Measurements from ENCODE around the gene MVD. TPM values are rescaled to one million over a fixed set of nuclear protein-coding genes. Genes with fewer than 3 reads are reported as not detected.

MVD gene
- total RNA-seq, 4 donors from 2014 or later: 36.8 to 107 (median 60.6) TPM

DNA sequence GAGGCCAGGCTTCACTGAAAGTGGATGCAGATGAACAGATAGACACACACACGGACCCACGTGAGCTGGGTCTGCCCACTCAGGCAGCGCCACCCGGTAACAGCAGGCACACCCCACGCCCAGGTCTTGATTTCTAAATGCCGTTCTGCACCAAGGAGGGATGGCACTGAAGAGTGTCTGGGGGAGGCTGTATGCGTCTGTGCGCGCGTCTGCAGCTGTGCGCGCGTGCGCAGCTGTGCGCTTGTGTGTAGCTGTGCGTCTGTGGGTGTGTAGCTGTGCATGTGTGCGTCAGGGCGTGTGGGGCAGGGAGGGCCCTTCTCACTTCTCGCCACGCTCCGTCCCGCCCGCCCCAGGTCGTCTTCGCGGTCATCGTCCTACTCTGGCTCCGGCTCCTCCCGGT lies 40.0 kb downstream of the MVD start:
- Histone ChIP-seq H3K4me1 (peaks cover 0 to 19% (median under 1%) of the 10 kb centered on the region in 4 donors), H3K27me3 (no peaks in the 10 kb centered on the region), H3K36me3 (peaks cover 0 to 63% (median 0%) of the 10 kb centered on the region in 3 donors), H3K4me3 (no peak overlapping the region), H3K9me3 (no peaks in the 10 kb centered on the region), H3K27ac (no peak overlapping the region)
- no peak for DNase-seq
- TF ChIP-seq POLR2A (IDR thresholded peaks at IDR 0.05): no peak
- TF ChIP-seq CTCF (IDR thresholded peaks at IDR 0.05): no peak

DNA sequence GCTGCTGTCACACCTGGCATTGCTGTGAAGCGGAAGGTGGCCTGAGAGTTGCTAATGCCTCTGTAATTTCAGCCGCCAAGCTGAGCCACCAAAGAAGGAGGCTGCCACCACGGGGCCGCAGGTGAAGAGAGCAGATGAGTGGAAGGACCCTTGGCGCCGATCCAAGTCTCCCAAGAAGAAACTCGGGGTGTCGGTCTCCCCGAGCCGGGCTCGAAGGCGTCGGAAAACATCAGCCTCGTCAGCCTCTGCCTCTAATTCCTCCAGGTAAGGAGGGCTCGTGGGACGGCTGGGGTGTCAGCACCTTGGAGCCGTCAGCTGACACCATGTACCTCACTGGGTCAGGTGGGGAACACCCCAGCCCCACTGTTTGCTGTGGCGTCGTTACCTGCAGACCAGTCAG lies 40.8 kb downstream of the MVD start:
- Histone ChIP-seq H3K27me3 (no peaks in the 10 kb centered on the region), H3K27ac (peak overlapping the region in 1 of 4 donors; percentile 21), H3K4me1 (peaks cover 0 to 27% (median 2%) of the 10 kb centered on the region in 4 donors), H3K36me3 (peaks cover 0 to 56% (median 0%) of the 10 kb centered on the region in 3 donors), H3K9me3 (no peaks in the 10 kb centered on the region), H3K4me3 (no peak overlapping the region)
- no peak for DNase-seq
- TF ChIP-seq CTCF (IDR thresholded peaks at IDR 0.05): no peak
- TF ChIP-seq POLR2A (IDR thresholded peaks at IDR 0.05): no peak

- Histone ChIP-seq H3K4me1 (peaks cover 0 to 42% (median 5%) of the 10 kb centered on the region in 4 donors), H3K9me3 (no peaks in the 10 kb centered on the region), H3K27ac (peak overlapping the region; percentile 50 to 79 (median 70)), H3K4me3 (no peak overlapping the region), H3K27me3 (no peaks in the 10 kb centered on the region), H3K36me3 (peaks cover 0 to 37% (median 0%) of the 10 kb centered on the region in 3 donors)
- peak in 2 of 3 donors; percentile 53 to 85 for DNase-seq
- no peak for TF ChIP-seq CTCF (IDR thresholded peaks at IDR 0.05)
- TF ChIP-seq POLR2A (IDR thresholded peaks at IDR 0.05): peak in 1 of 2 donors; percentile 14
Observed at GRCh38 chr16:88619859-88620815, 42.8 kb downstream of the MVD start.

GRCh38 chr16:88618956-88619667 lies 43.8 kb downstream of the MVD start:
- TF ChIP-seq CTCF (IDR thresholded peaks at IDR 0.05) (no peak), POLR2A (IDR thresholded peaks at IDR 0.05) (no peak)
- Histone ChIP-seq H3K27me3 (no peaks in the 10 kb centered on the region), H3K4me3 (no peak overlapping the region), H3K4me1 (peaks cover 0 to 42% (median 5%) of the 10 kb centered on the region in 4 donors), H3K36me3 (peaks cover 0 to 30% (median 0%) of the 10 kb centered on the region in 3 donors), H3K27ac (peak overlapping the region; percentile 50 to 79 (median 70)), H3K9me3 (no peaks in the 10 kb centered on the region)
- DNase-seq: no peak

GRCh38 chr16:88618182-88618955 lies 44.5 kb downstream of the MVD start:
- DNase-seq: no peak
- Histone ChIP-seq H3K27me3 (no peaks in the 10 kb centered on the region), H3K9me3 (no peaks in the 10 kb centered on the region), H3K4me3 (no peak overlapping the region), H3K36me3 (peaks cover 0 to 23% (median 0%) of the 10 kb centered on the region in 3 donors), H3K27ac (peak overlapping the region in 1 of 4 donors; percentile 17), H3K4me1 (peaks cover 0 to 42% (median 5%) of the 10 kb centered on the region in 4 donors)
- TF ChIP-seq CTCF (IDR thresholded peaks at IDR 0.05) (peak in 1 of 6 experiments; percentile 22), POLR2A (IDR thresholded peaks at IDR 0.05) (no peak)
